Natural killer cell (primary cell): ENCODE results near the gene ICAM3. TPM values are rescaled to one million over a fixed set of nuclear protein-coding genes. Genes with fewer than 3 reads are reported as not detected.
A peak's percentile ranks its signal among the peaks of the same experiment; 100 is the strongest.
"Not testable (repeated sequence)": the region's sequence is repeated elsewhere in the genome, so short reads cannot be mapped to it uniquely, and the experiment has no call there.

ENCODE experiments used
- ATAC-seq, 3 donors: fragments of 150-1000 bp in 2 of 3; fragments of 200-7000 bp in 1 of 3; cut with Tn5 transposase; 1 replicate in 1 of 3; 2 replicates in 2 of 3; pipeline ENCODE4 v1.10.0; 2021; ENCODE audit warnings: mild to moderate bottlenecking in 2 of 3, moderate library complexity in 2 of 3
- DNase-seq, 2 donors: peaks; one replicate each; pipeline versions ENCODE4 v3.0.0 to v3.0.0-alpha.2; 2013 to 2021; ENCODE audit warnings: mixed read lengths in 1 of 2
- H3K27ac ChIP-seq: one replicate; pipeline ENCODE4 v1.5.1; 2013; ENCODE audit warnings: mild to moderate bottlenecking, low read length
- H3K27me3 ChIP-seq: one replicate; pipeline ENCODE4 v1.6.1; 2013; ENCODE audit warnings: low read length; ENCODE audit not compliant: control insufficient read depth, insufficient read depth
- H3K36me3 ChIP-seq: one replicate; pipeline ENCODE4 v1.6.1; 2013; ENCODE audit warnings: low read length; ENCODE audit not compliant: control insufficient read depth, insufficient read depth
- H3K4me1 ChIP-seq: one replicate; pipeline ENCODE4 v1.6.1; 2013; ENCODE audit warnings: low read length; ENCODE audit not compliant: control insufficient read depth, insufficient read depth
- H3K4me3 ChIP-seq: one replicate; pipeline ENCODE4 v1.5.1; 2013; ENCODE audit warnings: low read length
- H3K9me3 ChIP-seq: one replicate; pipeline ENCODE4 v1.6.1; 2013; ENCODE audit warnings: low read length; ENCODE audit not compliant: control insufficient read depth, insufficient read depth
- H3K27ac Mint-ChIP-seq, 2 donors: one replicate each; pipeline ENCODE4 v1.8.0; 2022; ENCODE audit warnings: mild to moderate bottlenecking in 2 of 2, mixed read lengths in 2 of 2, moderate library complexity in 1 of 2
- H3K27me3 Mint-ChIP-seq, 2 donors: one replicate each; pipeline ENCODE4 v1.8.0; 2022; ENCODE audit warnings: low read depth in 2 of 2, mixed read lengths in 2 of 2
- H3K36me3 Mint-ChIP-seq: one replicate; pipeline ENCODE4 v1.8.0; 2022; ENCODE audit warnings: mixed read lengths
- H3K4me1 Mint-ChIP-seq, 2 donors: one replicate each; pipeline ENCODE4 v1.8.0; 2022; ENCODE audit warnings: mixed read lengths in 2 of 2
- H3K4me3 Mint-ChIP-seq: one replicate; pipeline ENCODE4 v1.8.0; 2022; ENCODE audit warnings: mild to moderate bottlenecking, moderate library complexity, mixed read lengths
- H3K9me3 Mint-ChIP-seq, 2 donors: one replicate each; pipeline ENCODE4 v1.8.0; 2022; ENCODE audit warnings: mixed read lengths in 2 of 2
- WGBS: methylation state at CpG from one replicate; pipeline ENCODE4 v1.1.7; 2013; ENCODE audit warnings: missing lambda C conversion rate; ENCODE audit not compliant: insufficient coverage; 5-methylcytosine and 5-hydroxymethylcytosine counted together
- intact Hi-C: fragments of 100-400 bp; cut with micrococcal nuclease; formaldehyde crosslinking; loops from one replicate; pipeline ENCODE4 v1.14.2; 2022
- total RNA-seq, 4 donors: library from RNA; stranded (reverse); fragments of 120-200 nt in 1 of 4; gene quantifications; one replicate each; pipeline versions ENCODE4 v1.2.3 to v1.2.4, GENCODE V29; 2013 to 2022
- TF ChIP-seq, protein P1 (sequence below): fragments of 200-600 bp; IDR thresholded peaks from one replicate; pipeline ENCODE4 v1.8.0; 2022; ENCODE audit warnings: antibody characterized with exemption

The ICAM3 gene
- total RNA-seq, 3 donors from 2014 or later (not counting 1 experiment from before 2014, with no cell fraction given): 189 to 224 (median 199) TPM

GRCh38 chr19:10380313-10381102 is 41.1 kb upstream of the ICAM3 start, which contains the start of gene TYK2:
Gene TYK2, minus strand, starts transcription at chr19:10380572. Its CDS starts 2,166 bp downstream, at chr19:10378406.
- peaks cover 19 to 26% of the 10 kb centered on the region in 2 donors for H3K4me1 Mint-ChIP-seq
- H3K27me3 Mint-ChIP-seq: no peaks in the 10 kb centered on the region
- no peaks in the 10 kb centered on the region for H3K36me3 Mint-ChIP-seq
- Histone ChIP-seq H3K4me3 (peak within 1 kb of the TSS; percentile 92), H3K9me3 (no peaks in the 10 kb centered on the region), H3K36me3 (peaks cover 10% of the 10 kb centered on the region), H3K4me1 (peaks cover 20% of the 10 kb centered on the region), H3K27me3 (no peaks in the 10 kb centered on the region), H3K27ac (peak within 1 kb of the TSS; percentile 93)
- peak within 1 kb of the TSS; percentile 97 for H3K27ac Mint-ChIP-seq
- H3K4me3 Mint-ChIP-seq: peak within 1 kb of the TSS; percentile 94
- TF ChIP-seq, protein P1, sequence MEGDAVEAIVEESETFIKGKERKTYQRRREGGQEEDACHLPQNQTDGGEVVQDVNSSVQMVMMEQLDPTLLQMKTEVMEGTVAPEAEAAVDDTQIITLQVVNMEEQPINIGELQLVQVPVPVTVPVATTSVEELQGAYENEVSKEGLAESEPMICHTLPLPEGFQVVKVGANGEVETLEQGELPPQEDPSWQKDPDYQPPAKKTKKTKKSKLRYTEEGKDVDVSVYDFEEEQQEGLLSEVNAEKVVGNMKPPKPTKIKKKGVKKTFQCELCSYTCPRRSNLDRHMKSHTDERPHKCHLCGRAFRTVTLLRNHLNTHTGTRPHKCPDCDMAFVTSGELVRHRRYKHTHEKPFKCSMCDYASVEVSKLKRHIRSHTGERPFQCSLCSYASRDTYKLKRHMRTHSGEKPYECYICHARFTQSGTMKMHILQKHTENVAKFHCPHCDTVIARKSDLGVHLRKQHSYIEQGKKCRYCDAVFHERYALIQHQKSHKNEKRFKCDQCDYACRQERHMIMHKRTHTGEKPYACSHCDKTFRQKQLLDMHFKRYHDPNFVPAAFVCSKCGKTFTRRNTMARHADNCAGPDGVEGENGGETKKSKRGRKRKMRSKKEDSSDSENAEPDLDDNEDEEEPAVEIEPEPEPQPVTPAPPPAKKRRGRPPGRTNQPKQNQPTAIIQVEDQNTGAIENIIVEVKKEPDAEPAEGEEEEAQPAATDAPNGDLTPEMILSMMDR: no peak
- ATAC-seq: peak; percentile 90 to 97 (median 92)
- H3K9me3 Mint-ChIP-seq: no peaks in the 10 kb centered on the region
- peak; percentile 98 to 99 for DNase-seq
- WGBS: under 1% methylated on average over 58 of the region's 58 CpGs
- intact Hi-C loops: loop anchor here (1.0 to 10.0 kb wide), 3 partner anchors 47 to 110 kb away; partner anchors contain the start of genes ICAM1 and RAVER1

DNA sequence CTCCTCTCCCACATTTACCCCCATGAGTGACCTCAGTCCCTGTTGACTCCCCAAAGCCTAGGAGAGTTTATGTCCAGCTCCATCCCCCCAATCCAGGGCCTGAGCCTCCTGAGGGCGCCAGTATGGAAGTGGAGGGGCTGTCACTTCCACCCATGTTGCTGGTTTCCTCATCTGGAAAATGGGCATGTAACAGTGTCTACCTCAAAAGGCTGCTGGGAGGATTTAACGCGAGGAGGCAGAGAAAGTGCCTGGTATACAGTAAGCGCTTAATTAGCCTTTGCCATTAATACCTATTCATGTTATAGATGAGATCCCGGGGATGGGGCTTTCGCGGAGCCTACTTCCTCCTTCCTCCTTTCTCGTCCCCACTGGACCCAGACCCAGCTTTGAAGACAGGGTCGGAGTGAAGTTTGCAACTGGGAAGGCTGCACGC is 40.5 kb upstream of the ICAM3 start:
- Mint-ChIP-seq H3K36me3 (no peaks in the 10 kb centered on the region), H3K4me1 (peaks cover 19 to 30% of the 10 kb centered on the region in 2 donors), H3K27me3 (no peaks in the 10 kb centered on the region), H3K27ac (peak overlapping the region; percentile 97), H3K9me3 (no peaks in the 10 kb centered on the region), H3K4me3 (peak overlapping the region; percentile 94)
- peak overlapping the region; percentile 92 for H3K4me3 ChIP-seq
- ATAC-seq (no peak), DNase-seq (no peak)
- peak overlapping the region; percentile 84 for H3K27ac ChIP-seq
- H3K9me3 ChIP-seq: no peaks in the 10 kb centered on the region
- intact Hi-C loops: loop anchor here (1.0 to 10.0 kb wide), 3 partner anchors 47 to 109 kb away; partner anchors contain the start of genes ICAM1 and RAVER1
- H3K36me3 ChIP-seq: peaks cover 10% of the 10 kb centered on the region
- TF ChIP-seq, protein P1: no peak
- H3K4me1 ChIP-seq: peaks cover 20% of the 10 kb centered on the region
- WGBS: 3% methylated on average over 10 of the region's 10 CpGs
- no peaks in the 10 kb centered on the region for H3K27me3 ChIP-seq

GRCh38 chr19:10378124-10378523 is 38.7 kb upstream of the ICAM3 start:
- Mint-ChIP-seq H3K4me3 (no peak overlapping the region), H3K36me3 (no peaks in the 10 kb centered on the region), H3K27ac (peak overlapping the region; percentile 43 to 63), H3K27me3 (no peaks in the 10 kb centered on the region), H3K4me1 (peaks cover 19 to 37% of the 10 kb centered on the region in 2 donors), H3K9me3 (no peaks in the 10 kb centered on the region)
- ATAC-seq (no peak), DNase-seq (no peak)
- TF ChIP-seq, protein P1: no peak
- Histone ChIP-seq H3K4me1 (peaks cover 22% of the 10 kb centered on the region), H3K27ac (no peak overlapping the region), H3K27me3 (no peaks in the 10 kb centered on the region), H3K4me3 (no peak overlapping the region), H3K36me3 (peaks cover 14% of the 10 kb centered on the region), H3K9me3 (no peaks in the 10 kb centered on the region)
- intact Hi-C loops: no loop called here
- 97% methylated on average over 7 of the region's 8 CpGs for WGBS

DNA sequence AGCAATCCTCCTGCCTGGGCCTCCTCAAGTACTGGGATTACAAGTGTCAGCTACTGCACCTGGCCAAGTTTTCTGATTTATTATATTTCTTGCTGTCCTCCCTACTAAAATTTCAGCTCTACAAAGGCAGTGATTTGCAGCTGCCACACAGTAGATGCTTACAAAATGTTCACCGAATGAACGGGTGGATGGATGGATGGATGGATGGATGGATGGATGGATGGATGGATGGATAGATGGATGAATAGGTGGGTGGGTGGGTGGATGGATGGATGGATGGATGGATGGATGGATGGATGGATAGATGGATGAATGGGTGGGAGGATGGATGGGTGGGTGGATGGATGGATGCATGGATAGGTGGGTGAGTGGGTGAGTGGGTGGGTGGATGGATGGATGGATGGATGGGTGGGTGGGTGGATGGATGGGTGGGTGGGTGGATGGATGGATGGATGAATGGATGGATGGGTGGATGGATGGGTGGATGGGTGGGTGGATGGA is 37.8 kb upstream of the ICAM3 start:
- H3K27ac ChIP-seq, H3K4me3 Mint-ChIP-seq, intact Hi-C loops, H3K27me3 Mint-ChIP-seq, DNase-seq, H3K27ac Mint-ChIP-seq, H3K4me3 ChIP-seq, H3K36me3 Mint-ChIP-seq, H3K27me3 ChIP-seq, H3K9me3 ChIP-seq, ATAC-seq, H3K9me3 Mint-ChIP-seq: not testable (repeated sequence)
- peaks cover 18% of the 10 kb centered on the region for H3K36me3 ChIP-seq
- peaks cover 26% of the 10 kb centered on the region for H3K4me1 ChIP-seq
- H3K4me1 Mint-ChIP-seq: peaks cover 19 to 37% of the 10 kb centered on the region in 2 donors
- WGBS: 100% methylated on average over 2 of the region's 2 CpGs
